HepG2 (cell line): ENCODE data around the gene UBE2U. TPM values are rescaled to one million over a fixed set of nuclear protein-coding genes. Genes with fewer than 3 reads are reported as not detected.

Source experiments
- ATAC-seq: fragments of 200-7000 bp; cut with Tn5 transposase; 3 replicates; pipeline ENCODE4 v1.9.1; 2020; ENCODE audit warnings: mild to moderate bottlenecking, moderate library complexity
- BruUV-seq: library from RNA; stranded (reverse); fragments of 400-500 nt; replicated peaks from 2 replicates; lab custom pipeline; 2021; lab: Mats Ljungman, UMichigan
- CTCF ChIA-PET: fragments of 300-600 bp; formaldehyde crosslinking; extraction: SDS; loops from one replicate; lab custom pipeline; 2021; ENCODE audit warnings: low total read pairs, inconsistent platforms, low intra/inter-chr PET ratio; lab: Yijun Ruan, JAX
- POLR2A ChIA-PET: fragments of 350-600 bp; sonication (Branson Sonifier 250); formaldehyde crosslinking; loops from one replicate; lab custom pipeline; 2020; ENCODE audit warnings: antibody characterized with exemption, inconsistent platforms; lab: Yijun Ruan, JAX
- DNase-seq: peaks from one replicate; pipeline ENCODE4 v3.0.0-alpha.2; 2015; ENCODE audit warnings: low spot score
- FAIRE-seq: peaks from 3 replicates; lab custom pipeline; 2011; peaks lifted over from hg19 to GRCh38; lab: Jason Lieb, UNC
- H2AFZ ChIP-seq: one replicate; pipeline ENCODE4 v1.6.1; 2011; ENCODE audit warnings: low read length, inconsistent platforms
- H3K27ac ChIP-seq: fragments of 300-600 bp; 3 replicates; pipeline ENCODE4 v1.8.0; 2011; ENCODE audit warnings: mixed run types, mild to moderate bottlenecking, mixed read lengths, low read length, inconsistent platforms; ENCODE audit not compliant: insufficient read depth; ENCODE audit errors: extremely low read length
- H3K27me3 ChIP-seq, 2 experiments: fragments of 200-600 bp in 1 of 2; 2 replicates in 1 of 2; 3 replicates in 1 of 2; pipeline versions ENCODE4 v1.6.0 to v1.8.0; 2011; ENCODE audit warnings: low read length in 2 of 2, mild to moderate bottlenecking in 2 of 2, moderate library complexity in 2 of 2, inconsistent platforms in 1 of 2; ENCODE audit not compliant: insufficient read depth in 2 of 2, control insufficient read depth in 1 of 2
- H3K36me3 ChIP-seq, 2 experiments: fragments of 200-600 bp in 1 of 2; replicated peaks in 1 of 2; 2 replicates in 1 of 2; 3 replicates in 1 of 2; pipeline versions ENCODE4 v1.5.1 to v1.8.0; 2011; ENCODE audit warnings: low read length in 2 of 2, inconsistent platforms in 1 of 2; ENCODE audit not compliant: insufficient read depth in 2 of 2, control insufficient read depth in 1 of 2
- H3K4me1 ChIP-seq: 2 replicates; pipeline ENCODE4 v1.5.1; 2012; ENCODE audit warnings: low read length, inconsistent platforms; ENCODE audit not compliant: insufficient read depth
- H3K4me2 ChIP-seq: 2 replicates; pipeline ENCODE4 v1.6.0; 2011; ENCODE audit warnings: low read depth, low read length, inconsistent platforms
- H3K4me3 ChIP-seq, 3 experiments: fragments of 200-600 bp in 1 of 3; sonication (generic), shearing (Covaris generic) in 1 of 3; replicated peaks in 1 of 3; 2 replicates each; pipeline ENCODE4 v1.5.1; 2011 to 2016; ENCODE audit warnings: low read length in 3 of 3, inconsistent platforms in 2 of 3, low read depth in 2 of 3, mild to moderate bottlenecking in 2 of 3, control low read depth in 1 of 3, mixed read lengths in 1 of 3; ENCODE audit not compliant: insufficient read depth in 1 of 3
- H3K79me2 ChIP-seq: one replicate; pipeline ENCODE4 v1.6.1; 2011; ENCODE audit warnings: low read length, inconsistent platforms; ENCODE audit not compliant: insufficient read depth
- H3K9ac ChIP-seq: 2 replicates; pipeline ENCODE4 v1.6.0; 2011; ENCODE audit warnings: mild to moderate bottlenecking, low read depth, low read length, inconsistent platforms; ENCODE audit not compliant: insufficient read depth
- H3K9me3 ChIP-seq: 2 replicates; pipeline ENCODE4 v1.5.1; 2012; ENCODE audit warnings: mild to moderate bottlenecking, low read length
- H4K20me1 ChIP-seq: 2 replicates; pipeline ENCODE4 v1.6.0; 2011; ENCODE audit warnings: inconsistent platforms, mild to moderate bottlenecking, low read length, moderate library complexity; ENCODE audit not compliant: insufficient read depth
- AHR ChIP-seq: IDR thresholded peaks from 2 replicates; pipeline ENCODE4 v1.6.1; 2018; ENCODE audit warnings: missing genetic modification reagents, missing compliant biosample characterization
- MEIS1 ChIP-seq: sonication (generic); formaldehyde crosslinking; IDR thresholded peaks from 2 replicates; pipeline ENCODE4 v1.9.0; 2021; ENCODE audit warnings: mild to moderate bottlenecking, missing genetic modification reagents, moderate library complexity, borderline replicate concordance
- NR1H2 ChIP-seq: sonication (generic); formaldehyde crosslinking; IDR thresholded peaks from 2 replicates; pipeline ENCODE4 v1.8.1; 2022; ENCODE audit warnings: low read depth, missing genetic modification reagents, borderline replicate concordance
- SIN3A ChIP-seq: IDR thresholded peaks from 2 replicates; pipeline ENCODE4 v1.6.1; 2011; ENCODE audit warnings: low read depth, mild to moderate bottlenecking, control low read depth, low read length, borderline replicate concordance
- U2AF1 ChIP-seq: fragments of 200-400 bp; formaldehyde crosslinking; optimal IDR thresholded peaks from 2 replicates; pipeline ENCODE3; 2017; ENCODE audit warnings: mild to moderate bottlenecking, low read depth, low read length
- U2AF2 ChIP-seq: fragments of 200-400 bp; formaldehyde crosslinking; IDR thresholded peaks from 2 replicates; pipeline ENCODE4 v1.6.1; 2017; ENCODE audit warnings: low read depth, mild to moderate bottlenecking, low read length
- ZBTB21 ChIP-seq: sonication (generic); formaldehyde crosslinking; IDR thresholded peaks from 2 replicates; pipeline ENCODE4 v1.4.0; 2020; ENCODE audit warnings: missing genetic modification reagents
- ZNF138 ChIP-seq: sonication (generic); formaldehyde crosslinking; IDR thresholded peaks from 2 replicates; pipeline ENCODE4 v1.5.0; 2020; ENCODE audit warnings: mild to moderate bottlenecking, low read depth, missing genetic modification reagents
- ZNF234 ChIP-seq: sonication (generic); formaldehyde crosslinking; conservative IDR thresholded peaks from 2 replicates; pipeline ENCODE4 v1.5.1; 2020; ENCODE audit warnings: mild to moderate bottlenecking, missing genetic modification reagents
- ZNF670 ChIP-seq: sonication (generic); formaldehyde crosslinking; IDR thresholded peaks from 2 replicates; pipeline ENCODE4 v1.8.0; 2022; ENCODE audit warnings: mild to moderate bottlenecking, missing genetic modification reagents, borderline replicate concordance
- ZNF777 ChIP-seq: sonication (generic); formaldehyde crosslinking; IDR thresholded peaks from 2 replicates; pipeline ENCODE4 v1.4.0; 2020; ENCODE audit warnings: missing genetic modification reagents
- WGBS: methylation state at CpG from one replicate; pipeline ENCODE4 v1.1.6; 2017; ENCODE audit warnings: low lambda C conversion rate; 5-methylcytosine and 5-hydroxymethylcytosine counted together
- in situ Hi-C: cut with HindIII; loops from 2 replicates; pipeline ENCODE4 v1.10.0; 2017; ENCODE audit warnings: low pct_unique_long_range_greater_than_20kb; ENCODE audit not compliant: extremely low pct_ligation_motif_present
- intact Hi-C: fragments of 100-400 bp; cut with micrococcal nuclease; formaldehyde crosslinking; loops from one replicate; pipeline ENCODE4 v1.10.0; 2022; ENCODE audit not compliant: unreplicated experiment
- polyA plus RNA-seq, 8 experiments: library from polyadenylated mRNA; depleted of rRNA in 3 of 8; stranded (reverse) in 7 of 8; unstranded in 1 of 8; fragments of >200 nt; fragmentation: Illumina TruSeq in 4 of 8; extraction: Trizol in 4 of 8; gene quantifications; 2 replicates each; pipeline versions ENCODE4 v1.2.1 to v1.2.3, GENCODE V29; 2011 to 2016; ENCODE audit warnings: low read depth in 4 of 8, missing spikeins in 1 of 8, mixed read lengths in 1 of 8; ENCODE audit not compliant: insufficient read depth in 1 of 8
- total RNA-seq, 5 experiments: library from RNA; depleted of rRNA; stranded (reverse); fragments of >200 nt; fragmentation: Illumina TruSeq; extraction: Trizol; gene quantifications; 2 replicates each; pipeline ENCODE4 v1.2.3, GENCODE V29; 2016; ENCODE audit warnings: low read depth in 1 of 5

The UBE2U gene
- total and polyA plus RNA-seq, 2 of the 13 experiments (the other 11 are each of a cell fraction or from before 2014, with no cell fraction given), result not detected

DNA sequence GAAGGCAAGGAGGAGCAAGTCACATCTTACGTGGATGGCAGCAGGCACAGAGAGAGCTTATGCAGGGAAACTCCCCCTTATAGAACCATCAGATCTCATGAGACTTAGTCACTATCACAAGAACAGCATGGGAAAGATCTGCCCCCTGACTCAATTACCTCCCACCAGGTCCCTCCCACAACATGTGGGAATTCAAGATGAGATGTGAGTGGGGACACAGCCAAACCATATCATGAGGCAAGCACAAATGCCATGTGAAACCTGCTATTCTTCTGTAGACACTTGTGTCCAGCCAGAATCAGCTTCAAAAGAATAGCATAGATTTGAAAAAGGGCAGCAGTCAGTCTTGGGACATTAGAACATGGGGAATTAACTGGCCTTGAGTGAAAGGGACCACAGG is 32.2 kb upstream of the UBE2U start:
- ATAC-seq, result no peak
- no peaks in the 10 kb centered on the region for H3K4me1 ChIP-seq
- CTCF ChIA-PET, result no interaction called here

DNA sequence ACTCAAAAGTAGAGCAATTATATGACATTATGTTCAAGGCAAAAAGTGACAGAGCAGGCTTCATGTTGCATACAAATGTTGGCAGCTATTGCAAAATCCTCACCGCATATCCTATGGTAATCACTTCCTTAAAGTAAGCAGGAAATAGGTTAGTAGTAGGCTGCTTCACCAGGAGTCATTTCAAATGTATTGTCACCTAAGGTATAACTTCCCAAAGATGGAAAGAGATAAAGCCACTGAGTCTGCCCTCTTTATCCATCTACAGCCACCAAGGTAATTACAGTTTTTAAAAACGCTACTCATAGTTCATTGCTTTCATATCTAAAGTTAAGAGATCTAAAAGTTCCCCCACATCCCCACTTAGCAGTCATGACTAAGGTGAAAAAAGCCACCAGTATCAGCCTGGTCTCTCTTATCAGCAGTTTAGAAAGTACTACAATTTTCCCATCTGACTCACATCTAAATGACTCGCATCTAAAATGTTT is 31.6 kb upstream of the UBE2U start:
- intact Hi-C loops (no loop called here), in situ Hi-C loops (no loop called here)
- no peak for FAIRE-seq
- CTCF ChIA-PET, result no interaction called here
- no peaks in the 10 kb centered on the region for H3K9me3 ChIP-seq
- H3K27ac ChIP-seq, result no peak overlapping the region
- DNase-seq, result no peak
- no peaks in the 10 kb centered on the region for H3K36me3 ChIP-seq
- H3K27me3 ChIP-seq, result no peaks in the 10 kb centered on the region
- H3K4me1 ChIP-seq, result no peaks in the 10 kb centered on the region
- no peaks in the 10 kb centered on the region for H4K20me1 ChIP-seq
- no peak overlapping the region for H3K4me2 ChIP-seq
- no peaks in the 10 kb centered on the region for H3K79me2 ChIP-seq
- H3K4me3 ChIP-seq, result no peak overlapping the region
- 9% methylated on average over 3 of the region's 3 CpGs for WGBS
- ATAC-seq, result no peak
- H3K9ac ChIP-seq, result no peak overlapping the region
- H2AFZ ChIP-seq, result no peak overlapping the region
- TF ChIP-seq SIN3A (no peak), MEIS1 (CRISPR knock-in tag) (no peak), NR1H2 (CRISPR knock-in tag) (no peak), ZNF670 (CRISPR knock-in tag) (no peak), ZNF138 (CRISPR knock-in tag) (no peak), U2AF2 (no peak), ZBTB21 (CRISPR knock-in tag) (no peak), ZNF234 (CRISPR knock-in tag) (no peak), ZNF777 (CRISPR knock-in tag) (no peak)
- TF ChIP-seq, all 625 proteins: peak for 0
- POLR2A ChIA-PET, result no interaction called here
- BruUV-seq, result no TSS peak

More for the DNA sequence above, 32.2 kb upstream of the UBE2U start:
- no peaks in the 10 kb centered on the region for H3K9me3 ChIP-seq
- no peaks in the 10 kb centered on the region for H3K79me2 ChIP-seq
- in situ Hi-C loops, result no loop called here
- no peak for DNase-seq
- POLR2A ChIA-PET, result no interaction called here
- no peak overlapping the region for H3K4me3 ChIP-seq
- TF ChIP-seq AHR (CRISPR knock-in tag), result no peak
- TF ChIP-seq U2AF1, result no peak
- TF ChIP-seq, all 625 proteins: peak for 0
- no peak overlapping the region for H3K27ac ChIP-seq
- H4K20me1 ChIP-seq, result no peaks in the 10 kb centered on the region
- no peak overlapping the region for H3K4me2 ChIP-seq
- H3K36me3 ChIP-seq, result no peaks in the 10 kb centered on the region
- BruUV-seq, result no TSS peak
- intact Hi-C loops, result no loop called here
- H3K27me3 ChIP-seq, result no peaks in the 10 kb centered on the region
- FAIRE-seq, result no peak
- no peak overlapping the region for H3K9ac ChIP-seq
- H2AFZ ChIP-seq, result no peak overlapping the region
- 90% methylated on average over 1 of the region's 1 CpG for WGBS
